Hematopoietic multipotent progenitor cell treated with erythropoietin and hydrocortisone succinate and interleukin-3 and kit ligand, for 6 days (in vitro differentiated cells): ENCODE measurements around the gene IFFO2.

ENCODE experiments used
- DNase-seq: peaks from one replicate; pipeline ENCODE4 v3.0.0-alpha.2; 2015

Gene IFFO2

DNA sequence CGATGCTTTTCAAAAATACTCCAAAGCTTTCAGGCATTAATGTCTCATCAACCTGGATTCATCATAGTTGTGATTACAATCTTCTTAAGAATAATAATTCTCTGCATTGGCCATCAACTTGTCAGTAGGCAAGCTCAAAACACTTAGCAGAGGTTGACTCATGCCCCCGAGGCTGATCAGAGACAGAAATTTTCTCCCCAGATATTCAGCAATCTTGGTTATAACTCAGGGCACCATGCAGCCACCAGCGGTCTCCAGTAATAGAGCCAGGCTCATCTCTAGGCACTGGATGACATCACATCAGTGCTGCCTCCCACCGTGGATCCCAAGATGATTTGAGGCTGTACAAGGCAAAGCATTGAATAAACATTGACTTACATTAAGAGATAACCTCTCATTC is 14.3 kb upstream of the IFFO2 start:
- no peak for DNase-seq

DNA sequence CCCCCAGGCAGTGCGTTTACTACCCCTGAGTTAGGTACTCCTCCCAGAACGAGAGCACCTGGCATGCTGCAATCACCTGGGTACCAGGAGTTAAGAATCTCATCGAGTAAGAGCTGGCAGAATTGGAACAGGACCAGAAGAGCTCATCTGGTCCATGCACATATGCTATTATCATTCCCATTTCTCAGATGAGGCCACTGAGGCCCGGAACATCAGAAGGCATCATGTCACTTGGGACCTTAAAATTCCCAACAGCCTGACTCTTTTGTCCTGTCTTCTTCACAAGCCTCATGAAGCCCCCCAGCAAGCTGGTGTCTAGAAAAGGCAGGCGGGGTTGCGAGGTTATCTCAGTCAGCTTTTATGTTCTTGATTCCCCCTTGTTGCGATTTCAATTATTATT is 13.9 kb upstream of the IFFO2 start:
- DNase-seq = no peak

DNA sequence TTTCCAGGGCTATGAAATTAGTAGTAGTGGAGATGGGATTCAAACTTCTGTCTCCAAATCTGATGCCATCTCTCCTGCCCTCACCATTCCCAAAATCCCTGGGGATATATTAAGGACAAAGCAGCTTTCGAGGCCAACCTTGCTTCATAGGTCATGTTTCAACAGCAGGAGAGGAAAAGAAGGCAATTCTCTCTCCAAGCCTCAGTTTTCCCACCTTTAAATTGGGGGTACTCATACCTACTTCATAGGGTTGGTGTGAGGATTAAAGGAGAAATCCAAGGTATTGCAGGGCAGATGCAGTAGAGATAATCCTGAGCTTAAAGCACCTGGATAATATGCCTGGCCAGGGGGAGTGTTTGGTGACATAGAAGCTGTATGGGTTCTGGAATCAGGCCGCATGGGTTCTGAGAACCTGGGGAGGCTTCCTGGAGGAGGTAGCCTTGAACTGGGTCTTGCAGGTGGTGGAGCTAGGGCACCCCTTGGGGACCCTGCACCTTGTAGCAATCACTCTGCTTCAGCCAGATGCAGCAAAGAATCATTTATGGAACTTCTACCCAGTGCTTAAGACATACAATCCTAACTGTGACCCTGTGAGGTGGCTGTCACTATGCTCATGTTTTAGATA is 10.7 kb upstream of the IFFO2 start:
- DNase-seq = no peak

DNA sequence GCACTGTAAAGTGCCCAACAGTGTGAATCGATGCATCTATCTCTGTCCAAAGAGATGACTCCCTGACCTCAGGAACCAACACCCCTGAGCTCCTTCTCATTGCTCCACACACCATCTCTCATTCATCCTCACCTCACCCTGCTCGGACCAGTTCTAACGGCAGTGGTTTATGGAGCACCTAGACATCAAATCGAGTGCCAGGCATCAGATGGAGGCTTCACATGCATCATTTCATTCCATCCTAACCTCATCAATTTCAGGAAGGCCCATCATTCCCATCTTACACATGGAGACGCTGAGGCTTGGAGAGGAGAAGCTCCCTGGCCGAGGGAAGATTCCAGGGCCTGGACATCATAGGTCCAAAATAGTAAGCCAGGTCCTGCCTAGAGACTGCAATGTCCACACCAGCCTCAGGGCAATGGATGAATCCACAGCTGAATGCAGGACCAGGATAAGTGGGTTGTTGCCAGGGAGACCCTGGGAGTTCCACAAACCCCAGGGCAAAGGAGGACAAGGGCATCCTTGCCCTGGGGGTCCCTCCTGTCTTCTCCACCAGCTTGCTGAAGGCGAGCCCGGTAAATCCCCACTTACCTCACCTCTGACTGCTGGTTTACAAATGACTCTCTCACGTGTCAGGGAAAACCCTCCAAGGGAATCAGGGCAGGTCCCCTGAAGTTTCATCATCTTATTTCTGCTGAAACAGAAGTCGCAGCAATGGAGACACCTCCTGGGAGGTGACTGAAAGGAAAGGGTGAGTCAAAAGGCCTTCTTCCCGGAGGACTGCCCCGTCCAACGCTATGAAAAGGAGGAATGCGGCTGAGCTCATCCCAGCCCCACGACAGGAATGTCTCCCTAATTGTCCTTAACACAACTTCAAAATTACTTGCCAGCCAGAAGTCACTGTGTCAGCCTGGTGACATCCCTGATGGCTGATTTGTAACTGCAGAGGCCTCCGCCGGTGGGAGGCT is 9.0 kb upstream of the IFFO2 start:
- no peak for DNase-seq

DNA sequence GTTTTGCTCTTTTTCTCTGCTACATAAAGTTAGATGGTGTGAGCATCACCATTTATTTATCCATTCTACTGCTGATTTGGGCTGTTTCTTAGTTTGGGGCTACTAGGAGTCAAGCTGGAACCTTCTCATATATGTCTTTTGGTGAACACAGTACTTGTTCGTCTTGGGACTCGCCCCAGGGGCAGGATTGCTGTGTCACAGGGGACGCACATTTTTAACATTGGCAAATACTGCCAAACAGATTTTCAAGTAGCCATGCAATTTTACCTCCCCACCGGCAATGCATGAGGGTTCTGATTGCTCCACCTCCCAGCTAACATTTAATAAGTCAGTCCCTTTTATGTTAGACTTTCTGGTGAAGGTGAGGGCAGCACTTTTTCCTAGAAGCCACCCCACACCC is 7.5 kb upstream of the IFFO2 start:
- DNase-seq = no peak

DNA sequence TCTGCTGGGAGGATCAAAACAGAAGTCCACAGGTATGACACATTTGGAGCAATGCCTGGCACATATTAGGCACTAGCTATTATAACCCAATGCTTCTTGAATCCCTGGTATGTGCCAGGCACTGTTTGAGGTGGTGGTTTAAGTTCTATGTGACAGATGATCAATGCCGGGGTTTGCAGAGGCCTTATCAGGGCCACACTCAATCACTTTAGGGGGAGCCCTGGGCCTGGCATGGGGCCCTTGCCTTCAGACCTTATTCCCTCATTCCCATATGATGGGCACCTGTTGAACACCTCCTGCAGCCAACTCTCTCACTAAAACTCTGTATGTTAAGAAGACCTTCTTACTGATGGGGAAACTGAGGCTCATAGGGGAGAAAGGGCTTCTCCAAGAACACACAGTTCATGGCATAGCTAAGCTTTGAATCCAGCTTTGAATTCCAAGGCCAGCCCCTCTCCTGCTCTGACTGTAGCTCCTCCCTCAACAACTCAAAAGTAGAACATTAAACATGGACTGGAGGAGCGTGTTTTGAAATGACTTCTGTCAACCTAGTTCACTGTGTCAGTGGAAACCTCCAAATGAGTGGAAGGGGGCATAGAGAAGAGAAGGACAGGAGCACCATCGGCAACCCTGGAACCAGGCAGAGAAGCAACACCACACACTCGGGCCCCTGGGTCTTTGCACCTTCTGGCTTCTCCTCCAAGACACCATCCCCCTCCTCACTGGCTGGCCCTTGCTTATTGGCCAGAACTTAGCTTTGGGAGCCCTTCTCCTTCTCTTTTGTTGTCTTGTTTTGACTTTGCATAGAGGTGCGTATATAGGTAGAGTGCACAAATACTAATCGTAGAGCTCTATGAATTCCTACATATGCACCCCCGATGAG is 6.6 kb upstream of the IFFO2 start:
- DNase-seq = no peak

DNA sequence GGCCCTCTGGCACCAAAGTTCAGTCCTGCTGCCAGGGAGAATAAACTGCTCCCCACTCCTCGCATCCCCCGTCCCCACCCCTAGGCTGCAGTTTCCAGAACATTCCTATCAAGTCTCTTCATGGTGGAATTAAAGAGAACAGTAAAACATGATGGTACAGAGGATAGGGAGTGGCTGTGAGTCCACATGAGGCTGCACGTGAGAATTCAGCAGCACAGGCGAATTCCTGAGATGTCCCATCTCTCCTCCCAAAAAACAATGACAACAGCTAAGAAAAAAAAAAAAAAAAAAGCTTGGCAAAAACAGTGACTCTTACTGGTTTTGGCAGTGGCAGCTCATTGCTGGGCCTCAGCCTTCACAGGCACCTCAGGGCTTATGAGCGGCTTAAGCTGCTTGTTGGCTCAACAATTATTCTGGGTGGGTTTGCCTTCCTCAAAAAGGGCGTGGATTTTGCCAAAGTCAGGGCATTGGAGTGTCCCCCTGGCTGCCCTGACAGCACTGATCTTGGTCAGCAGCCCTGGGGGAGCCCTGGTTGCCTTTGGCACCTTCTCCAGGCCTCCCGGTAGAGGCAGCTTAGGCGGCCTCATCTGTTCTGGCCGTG is 5.7 kb upstream of the IFFO2 start:
- no peak for DNase-seq

DNA sequence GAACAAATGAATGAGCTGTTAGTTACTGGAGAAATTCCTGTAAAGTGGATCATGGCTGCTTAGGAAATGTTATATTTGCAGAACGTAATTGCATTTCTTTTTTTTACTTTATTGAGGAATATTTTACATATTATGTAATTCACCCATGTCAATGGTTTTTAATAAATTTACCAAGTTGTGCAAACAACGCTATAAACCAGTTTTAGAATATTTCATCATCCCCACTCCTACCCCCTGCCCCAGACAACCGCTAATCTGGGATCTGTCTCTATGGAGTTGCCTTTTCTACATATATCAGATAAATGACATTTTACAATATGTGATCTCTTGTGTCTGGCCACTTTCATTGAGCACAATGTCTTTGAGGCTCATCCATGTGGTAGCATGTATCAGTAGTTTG is 4.3 kb upstream of the IFFO2 start:
- DNase-seq = no peak

DNA sequence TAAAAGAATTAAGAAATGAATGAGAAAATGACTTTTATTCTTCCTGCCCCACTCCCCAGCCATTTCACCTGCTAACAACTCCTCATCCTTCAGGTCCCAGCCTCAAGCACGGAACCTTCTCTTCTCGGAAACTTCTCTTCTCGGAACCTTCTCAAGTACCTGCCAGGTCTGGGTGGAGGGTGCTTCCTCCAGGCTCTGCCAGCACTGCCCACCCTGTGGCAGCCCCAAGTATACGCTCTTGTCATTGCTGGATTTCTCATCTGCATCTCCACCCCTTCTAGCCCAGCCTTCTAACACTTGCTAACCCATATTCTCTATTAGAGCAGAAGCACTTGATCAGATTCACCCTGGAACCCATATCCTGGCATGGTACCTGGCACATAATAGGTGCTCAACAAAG is 3.9 kb upstream of the IFFO2 start:
- no peak for DNase-seq

DNA sequence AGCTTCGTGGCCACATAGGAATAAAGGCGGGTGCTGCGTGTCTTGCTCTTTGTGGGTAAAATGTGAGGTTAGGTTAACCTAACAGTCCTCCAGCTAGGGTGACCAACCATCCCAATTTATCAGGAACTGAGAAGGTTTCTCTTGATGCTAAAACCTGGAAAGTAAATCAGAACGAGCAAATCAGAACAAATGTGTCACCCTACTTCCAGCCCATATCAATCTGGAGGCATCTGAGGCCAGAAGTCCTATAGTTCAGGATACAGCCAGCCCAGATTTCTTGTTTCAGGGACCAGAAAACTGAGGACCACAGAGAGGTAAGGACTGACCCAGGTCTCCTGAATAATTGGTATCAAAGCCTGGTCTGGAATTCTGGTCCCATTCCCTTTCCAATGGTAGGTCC is 3.1 kb upstream of the IFFO2 start:
- DNase-seq = no peak

DNA sequence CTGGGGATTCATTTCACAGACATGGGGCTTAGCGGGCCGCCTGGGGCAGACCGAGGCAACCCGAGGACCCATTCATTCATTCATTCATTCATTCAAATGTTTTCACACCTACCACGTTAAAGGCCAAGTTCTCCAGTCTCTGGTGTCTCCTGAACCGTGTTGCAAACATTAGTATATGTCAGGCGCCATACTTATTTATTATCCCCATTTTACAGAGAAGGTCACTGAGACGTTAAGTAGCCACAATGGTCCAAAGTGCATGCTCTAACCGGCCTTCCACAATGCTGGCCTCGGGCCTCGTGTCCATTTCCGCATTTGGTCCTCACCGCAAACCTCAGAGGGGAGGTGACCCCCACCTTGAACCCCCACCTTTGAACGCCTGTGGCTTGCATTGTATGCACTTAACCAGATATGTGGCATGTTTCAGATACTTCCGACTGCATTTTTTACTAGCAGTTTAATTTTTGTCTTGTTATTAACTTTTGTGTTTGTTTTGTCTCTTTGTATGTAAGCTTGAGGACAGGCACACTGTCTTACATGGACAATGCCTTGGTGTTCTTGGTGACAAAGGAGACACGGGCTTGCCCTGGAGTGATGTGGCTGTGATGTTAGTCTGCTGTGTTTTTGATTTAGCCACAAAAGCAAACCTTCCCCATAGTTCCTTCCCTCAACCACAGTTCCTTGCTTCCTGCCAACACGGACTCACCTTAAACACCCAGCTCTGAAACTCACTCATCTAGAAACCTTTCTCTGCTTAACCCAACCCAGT is 1.2 kb upstream of the IFFO2 start:
- no peak for DNase-seq

DNA sequence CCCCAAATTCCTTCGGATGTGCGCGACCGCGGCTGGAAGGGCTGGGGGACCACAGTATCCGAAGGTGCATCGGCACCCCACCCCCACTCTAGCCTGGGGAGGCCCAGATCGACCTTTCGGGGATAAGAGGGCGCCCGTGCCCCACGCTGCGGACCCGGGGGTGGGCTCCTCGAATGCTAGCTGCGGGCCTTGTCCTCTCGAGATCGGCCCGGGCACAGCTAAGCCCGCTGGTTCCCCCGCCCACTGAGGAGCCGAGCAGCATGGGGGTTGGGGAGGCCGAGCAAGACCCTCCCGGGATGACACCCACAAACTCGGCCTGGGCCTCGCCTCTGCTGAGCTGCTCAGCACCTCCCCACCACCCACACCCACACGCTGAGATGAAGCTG is 653 bp upstream of the IFFO2 start:
- no peak for DNase-seq

DNA sequence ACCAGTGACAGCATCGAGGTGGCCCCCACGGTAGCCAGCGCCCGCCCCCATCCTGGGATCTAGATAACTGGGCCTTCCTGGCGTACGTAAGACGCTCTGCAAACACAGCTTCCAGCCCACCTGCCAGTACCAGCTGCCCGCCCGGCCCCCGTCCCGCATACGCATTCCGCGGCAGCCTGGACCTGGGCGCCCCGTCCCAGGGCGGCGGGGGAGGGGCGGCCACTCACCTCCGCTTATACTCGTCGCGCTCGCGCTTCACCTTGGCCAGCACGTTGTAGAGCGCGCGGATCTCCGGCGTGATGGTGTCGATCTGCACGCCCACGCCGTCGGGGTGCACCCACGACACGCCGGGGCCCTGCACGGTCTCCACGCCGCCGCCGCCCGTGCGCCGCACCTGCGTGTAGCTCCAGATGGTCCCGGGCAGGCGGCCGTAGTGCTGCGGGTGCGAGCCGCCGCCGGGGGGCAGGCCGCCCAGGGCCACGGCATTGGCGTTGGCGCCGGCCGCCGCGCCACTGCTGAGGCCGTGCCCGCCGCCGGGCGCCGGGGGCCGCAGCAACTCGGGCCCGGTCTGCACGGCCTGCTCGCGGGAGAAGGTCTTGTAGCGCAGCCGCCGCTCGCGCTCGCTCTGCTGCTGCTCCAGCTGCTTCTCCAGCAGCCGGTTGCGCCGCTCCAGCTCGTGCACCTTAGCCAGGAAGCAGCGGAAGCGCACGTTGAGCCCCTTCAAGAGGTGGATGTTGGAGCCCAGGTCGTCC is 859 bp downstream of the IFFO2 start:
- peak; percentile 66 for DNase-seq

DNA sequence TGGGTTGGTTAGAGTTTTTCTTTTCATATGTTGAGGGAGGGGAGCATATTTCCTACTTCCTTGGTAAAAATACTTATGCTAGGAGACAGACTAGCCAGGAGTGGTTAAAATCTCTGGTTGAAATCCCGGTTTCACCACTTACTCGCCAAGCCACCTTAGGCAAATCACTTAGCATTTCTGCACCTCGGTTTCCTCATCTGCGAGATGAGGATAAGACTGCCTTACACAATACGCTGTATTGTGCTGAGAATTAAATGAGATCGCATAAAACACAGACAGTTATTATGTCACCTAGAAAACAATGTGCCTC is 1.4 kb downstream of the IFFO2 start:
- peak; percentile 47 for DNase-seq

DNA sequence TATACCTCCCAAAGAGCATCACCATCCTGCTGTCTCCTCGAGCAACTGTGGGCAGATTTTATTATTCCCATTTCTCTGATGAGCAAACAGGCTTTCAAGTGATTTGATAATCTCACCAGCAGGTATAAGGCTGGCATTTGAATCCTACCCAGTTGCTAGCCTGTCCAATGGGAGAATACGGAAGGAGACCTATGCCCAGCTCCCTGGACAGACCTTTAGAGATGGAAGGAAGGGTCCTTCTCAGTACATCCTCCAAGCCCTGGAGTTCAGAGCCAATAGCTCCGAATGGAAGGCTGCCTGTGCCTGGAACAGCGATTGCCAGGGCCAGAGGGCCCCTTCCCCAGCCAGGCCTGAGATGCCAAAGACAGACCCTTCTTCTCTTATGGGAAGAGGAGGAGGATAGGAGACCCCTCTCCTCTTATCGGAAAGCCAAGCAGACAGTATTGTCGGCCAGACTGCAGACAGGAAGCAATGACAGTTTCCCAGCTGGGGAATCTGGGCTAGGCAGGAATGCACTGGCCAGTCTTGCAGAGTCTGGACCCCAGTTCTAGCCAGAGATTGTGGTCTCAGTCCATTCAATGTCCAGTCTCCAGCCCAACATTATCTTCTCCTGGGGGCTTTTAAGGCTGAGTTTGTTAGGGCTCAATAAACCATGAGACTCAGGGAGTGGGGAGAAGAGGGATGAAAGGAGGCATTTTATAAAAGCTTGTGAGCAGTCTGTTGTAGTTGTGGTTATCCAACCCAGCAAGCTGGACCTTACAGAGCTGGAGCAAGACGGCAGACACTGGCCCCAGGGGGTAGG is 2.0 kb downstream of the IFFO2 start:
- no peak for DNase-seq

DNA sequence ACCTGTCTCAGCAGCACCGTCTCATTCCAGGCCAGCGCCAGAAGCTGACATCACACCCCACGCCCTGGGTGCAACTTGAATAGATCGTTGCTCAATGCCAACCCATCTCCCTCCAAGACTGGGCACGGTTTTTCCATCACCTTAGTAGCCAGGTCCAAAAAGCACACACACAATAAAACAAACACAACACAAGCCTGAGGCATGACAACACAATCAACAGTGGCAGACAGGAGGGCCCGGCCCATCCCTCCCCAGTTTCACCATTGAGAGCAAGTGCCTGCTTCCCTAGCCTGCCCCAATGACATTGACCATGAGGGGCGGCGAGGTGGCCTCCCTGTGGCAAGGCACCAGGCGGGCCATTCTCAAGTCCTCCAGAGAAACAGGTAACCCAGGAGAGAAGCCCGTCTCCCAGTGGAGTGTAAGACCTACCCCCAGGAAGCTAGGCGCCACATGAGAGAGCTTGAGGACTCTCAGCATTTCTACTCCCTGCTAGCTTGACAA is 2.7 kb downstream of the IFFO2 start:
- DNase-seq = no peak

DNA sequence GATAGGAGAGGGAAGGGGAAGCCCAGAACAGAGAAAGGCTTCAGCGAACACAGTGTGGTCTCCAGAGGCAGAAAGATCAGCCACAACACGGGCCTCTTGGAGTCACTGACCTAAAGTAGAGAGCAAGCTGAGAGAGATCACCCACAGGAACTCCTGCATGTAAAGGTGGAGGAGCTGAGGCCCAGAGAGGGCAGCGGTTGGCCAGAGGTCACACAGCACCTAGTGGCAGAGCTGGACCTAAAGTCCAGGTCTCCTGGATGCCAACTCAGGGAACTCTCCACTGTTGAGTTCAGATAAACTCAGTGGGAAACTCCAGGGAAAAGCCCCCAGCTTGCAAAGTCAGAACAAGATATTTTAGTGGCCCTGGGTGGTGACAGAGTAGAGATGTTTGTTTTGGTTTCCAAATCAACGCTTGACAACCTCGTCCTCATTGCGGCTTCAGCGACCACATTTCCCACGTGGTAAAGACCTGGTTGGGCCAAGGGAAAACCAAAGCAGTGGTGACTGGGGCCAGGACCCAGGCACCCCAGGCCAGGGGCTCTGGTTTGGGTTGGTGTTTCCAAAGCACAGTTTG is 4.6 kb downstream of the IFFO2 start:
- DNase-seq = peak; percentile 63

DNA sequence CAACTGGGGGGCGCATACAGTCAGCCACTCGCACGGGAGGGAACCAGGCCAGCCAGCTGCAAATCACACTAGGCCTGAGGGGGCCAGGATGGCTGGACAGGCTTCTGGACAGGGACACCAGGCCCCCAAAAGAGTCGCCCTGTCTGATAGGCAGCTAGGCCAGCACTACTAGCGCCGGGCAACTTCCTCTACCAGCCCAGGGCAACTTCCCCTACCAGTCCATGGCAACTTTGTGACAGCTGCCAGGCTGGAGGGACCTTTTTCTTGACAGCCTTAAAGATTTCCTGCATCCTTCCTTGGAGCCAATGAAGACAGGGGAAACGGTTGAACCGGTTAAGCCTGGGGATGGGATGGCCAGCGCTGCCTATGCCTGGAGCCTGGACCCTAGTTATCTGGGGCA is 5.1 kb downstream of the IFFO2 start:
- DNase-seq = peak; percentile 65

DNA sequence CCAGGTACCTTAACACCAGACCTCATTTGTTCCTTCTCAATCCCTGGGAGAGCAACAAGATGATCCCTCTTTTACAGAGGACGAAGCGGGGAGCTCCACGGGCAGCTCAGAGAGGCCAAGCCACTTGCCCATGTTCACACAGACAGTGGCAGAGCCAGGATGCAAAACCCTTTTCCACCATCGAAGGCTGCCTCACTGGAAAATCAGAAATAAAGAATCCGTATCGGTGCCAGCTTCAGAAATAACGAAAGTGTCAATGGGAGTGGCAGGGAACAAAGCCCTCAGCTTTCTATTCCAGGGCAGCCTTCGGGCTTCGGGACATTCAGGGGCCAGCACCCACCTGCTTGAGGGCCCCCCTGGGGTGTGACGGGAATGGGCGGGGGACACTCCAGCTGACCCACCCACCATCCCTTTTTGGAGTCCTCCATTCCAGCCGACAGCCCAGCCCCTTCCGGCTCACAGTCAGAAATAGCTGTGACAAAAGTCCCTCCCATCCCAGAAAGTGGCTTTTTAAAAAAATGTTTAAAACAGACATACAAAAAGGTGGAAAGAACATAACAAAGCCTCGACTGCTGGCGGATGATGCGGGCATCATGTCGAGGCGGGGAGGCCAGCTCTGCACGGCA is 6.0 kb downstream of the IFFO2 start:
- no peak for DNase-seq
